ENCODE measurements around the gene KIAA0040.

Gene KIAA0040

DNA sequence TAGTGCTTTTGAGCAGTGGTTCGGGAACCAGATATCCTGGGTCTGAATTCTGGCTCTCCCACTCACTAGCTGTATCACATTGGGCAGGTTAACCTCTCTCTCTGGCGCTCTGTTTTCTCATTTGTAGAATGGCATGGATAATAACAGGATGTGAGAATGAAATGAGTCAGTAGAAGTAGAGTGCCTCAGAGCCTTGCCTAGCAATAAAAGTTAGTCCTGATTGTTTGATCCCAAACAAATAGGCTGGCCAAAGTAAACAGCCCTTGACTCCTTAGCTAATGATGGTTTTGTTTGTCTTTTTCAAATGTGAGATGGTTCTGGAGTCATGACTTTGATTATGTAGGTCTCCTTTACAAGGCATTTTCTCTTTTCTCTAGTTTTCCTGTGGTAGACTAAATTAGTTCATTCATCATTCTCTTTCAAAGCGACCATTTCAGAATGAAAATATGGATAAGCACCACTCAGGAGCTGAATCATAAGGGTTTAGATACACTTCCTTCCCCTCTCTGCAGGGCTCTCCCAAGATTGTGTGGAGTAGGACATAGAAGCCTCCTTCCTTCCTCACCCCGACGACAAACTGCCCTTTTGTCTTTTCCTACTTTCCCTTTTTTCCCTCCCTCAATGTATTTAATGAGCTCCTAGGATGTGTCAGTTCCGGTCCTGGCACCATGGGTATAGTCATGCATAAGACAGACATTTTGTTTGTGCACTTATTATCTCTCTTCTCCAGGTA, 23.1 kb downstream of the KIAA0040 start:
- no peak for DNase-seq

DNA sequence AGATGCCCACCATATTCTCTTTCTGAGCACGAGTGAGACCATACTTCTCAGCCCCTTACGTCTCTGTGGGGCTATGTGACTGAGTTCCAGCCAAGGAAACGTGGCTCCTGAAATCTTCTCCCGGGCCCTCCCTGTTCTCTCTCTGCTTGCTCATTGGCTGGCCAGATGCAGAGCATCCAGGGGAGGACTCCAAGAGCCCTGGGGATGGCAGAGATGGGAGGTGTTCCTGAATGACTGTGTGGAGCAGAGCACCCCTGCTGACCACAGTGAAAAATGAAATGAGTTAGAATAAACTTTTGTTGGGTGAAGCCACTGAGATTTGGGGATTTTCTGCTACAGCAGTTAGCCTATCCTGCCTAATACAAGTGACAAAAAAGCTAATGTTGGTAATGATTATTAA, 23.8 kb downstream of the KIAA0040 start:
- no peak for DNase-seq

DNA sequence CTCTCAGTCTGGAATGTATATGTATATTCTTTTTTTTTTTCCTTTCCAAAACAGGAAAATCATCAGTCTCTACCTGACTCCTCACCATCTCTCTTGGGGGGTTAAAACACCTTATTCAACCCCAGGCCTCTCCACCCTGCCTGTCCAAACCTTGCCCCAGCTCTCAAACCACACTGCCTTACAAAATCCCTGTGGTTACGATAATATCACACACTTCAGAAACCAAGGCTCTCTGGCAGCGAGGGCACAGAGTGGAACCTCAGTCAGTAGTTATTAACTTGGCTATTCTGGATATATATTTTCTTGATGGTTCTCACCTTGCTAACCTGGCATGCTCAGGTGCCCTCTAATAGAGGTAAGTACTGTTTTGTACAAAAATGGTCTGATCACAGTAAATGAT, 24.7 kb downstream of the KIAA0040 start:
- no peak for DNase-seq

DNA sequence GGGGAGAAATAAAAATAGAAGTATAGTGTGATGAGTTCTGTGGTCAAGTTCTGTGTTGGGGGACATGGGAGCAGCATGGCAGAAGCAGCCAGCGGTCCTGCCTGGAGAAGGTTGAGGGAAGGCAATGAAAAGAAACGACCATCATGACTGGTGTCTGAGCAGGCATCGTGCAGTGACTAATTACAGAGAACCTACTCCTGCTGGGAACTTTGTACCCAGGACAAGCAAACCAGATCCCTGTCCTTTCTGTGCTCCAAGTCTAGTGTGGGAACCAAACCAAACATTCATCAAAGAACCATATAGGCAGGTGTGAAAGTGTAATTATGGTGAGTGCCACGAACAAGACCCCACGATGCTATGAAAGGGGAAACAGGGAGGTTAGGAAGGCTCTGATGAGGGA, 25.8 kb downstream of the KIAA0040 start:
- no peak for DNase-seq

DNA sequence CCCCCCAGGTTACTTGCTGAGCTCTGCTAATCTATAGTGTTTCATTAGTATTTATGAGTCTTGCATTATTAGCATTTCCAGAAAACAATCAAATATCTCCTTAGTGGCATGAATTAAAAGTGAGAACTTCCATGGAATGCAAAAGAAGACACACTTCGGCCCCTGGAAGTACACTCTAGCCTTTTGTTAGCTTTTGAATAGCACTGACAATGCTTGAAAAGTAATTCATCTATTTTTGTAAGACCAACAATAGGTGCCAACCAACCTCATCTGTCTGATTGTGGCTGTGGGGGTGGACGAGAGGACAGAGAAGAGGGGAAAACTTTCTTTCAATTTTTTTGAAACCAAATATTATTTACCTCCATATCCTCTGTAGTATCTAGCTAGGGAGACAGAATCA, 27.8 kb downstream of the KIAA0040 start:
- DNase-seq, result no peak

DNA sequence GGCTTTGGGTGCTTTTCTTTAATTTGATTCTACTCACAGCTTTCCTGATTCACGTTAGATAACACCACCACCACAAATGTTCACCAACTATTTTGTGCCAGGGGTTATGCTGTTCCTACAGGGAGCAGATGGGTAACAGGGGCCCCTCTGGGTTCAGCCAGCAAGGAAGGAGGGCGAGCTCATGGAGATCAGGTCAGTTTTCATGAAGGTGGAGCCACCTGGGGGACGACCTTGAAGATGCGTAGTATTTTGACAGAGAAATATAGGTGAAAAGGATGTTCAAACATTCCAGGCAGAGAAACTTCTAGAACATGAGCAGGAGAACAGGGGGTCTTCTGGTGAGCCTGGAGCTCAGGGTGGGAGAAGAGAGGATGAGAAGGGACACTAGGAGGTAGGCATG, 28.9 kb downstream of the KIAA0040 start:
- DNase-seq, result no peak

DNA sequence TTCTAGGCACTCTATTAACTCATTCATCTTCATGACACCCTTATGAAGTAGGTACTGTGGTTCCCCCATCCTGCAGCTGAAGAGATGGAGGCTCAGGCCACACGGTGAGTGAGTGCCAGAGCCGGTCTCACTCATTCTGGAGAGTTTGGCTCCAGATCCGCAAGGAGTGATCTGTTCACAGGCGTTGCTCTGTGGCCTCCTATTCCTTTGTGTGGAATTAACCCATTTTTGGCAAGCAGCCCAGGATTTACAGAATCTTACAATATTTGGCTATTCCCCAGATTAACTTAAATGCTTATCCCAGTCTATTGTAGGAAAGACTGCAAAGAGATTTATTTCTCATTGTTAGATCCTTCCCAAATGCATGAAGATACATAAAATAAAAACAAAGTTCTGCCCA, 29.6 kb downstream of the KIAA0040 start:
- no peak for DNase-seq

DNA sequence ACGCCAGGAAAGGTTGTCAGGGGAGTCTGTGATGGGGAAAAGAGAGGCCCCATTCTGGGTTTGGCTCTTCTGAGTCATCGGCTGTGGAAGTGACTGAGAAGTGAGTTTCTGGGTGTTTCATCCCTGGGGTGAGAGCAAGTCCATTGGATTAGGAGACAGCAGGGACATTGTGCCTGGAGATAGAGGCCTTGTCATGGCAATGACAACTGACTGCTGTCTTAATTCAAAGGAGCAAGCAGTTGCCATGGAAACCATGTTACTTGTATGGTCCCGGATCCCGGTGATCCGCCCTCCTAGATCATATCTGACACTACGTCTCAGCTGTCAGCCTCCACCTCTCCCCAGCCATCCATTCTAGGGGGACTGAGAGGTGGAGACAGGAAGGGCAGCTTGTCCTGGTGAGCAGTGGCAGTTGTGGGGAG, 34.4 kb downstream of the KIAA0040 start:
- no peak for DNase-seq

DNA sequence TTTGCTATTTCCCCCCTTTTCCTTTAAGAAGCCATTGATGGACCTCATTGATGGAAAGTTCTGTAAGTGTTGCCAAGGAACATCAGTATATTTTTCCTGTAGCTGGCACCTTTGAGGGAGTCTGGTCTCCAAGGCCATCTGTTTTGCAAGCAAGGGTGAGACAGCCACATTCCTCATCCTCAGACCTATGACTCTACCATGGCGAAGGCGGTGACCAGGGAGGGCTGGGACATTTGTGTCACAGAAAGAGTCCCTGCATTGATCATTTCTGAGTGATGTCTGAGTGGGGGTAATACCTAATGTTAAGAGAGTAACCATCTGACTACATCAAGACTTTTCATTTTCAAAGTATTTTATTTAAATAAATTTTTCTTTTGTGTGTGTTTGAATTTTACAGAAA, 35.4 kb downstream of the KIAA0040 start:
- no peak for DNase-seq

DNA sequence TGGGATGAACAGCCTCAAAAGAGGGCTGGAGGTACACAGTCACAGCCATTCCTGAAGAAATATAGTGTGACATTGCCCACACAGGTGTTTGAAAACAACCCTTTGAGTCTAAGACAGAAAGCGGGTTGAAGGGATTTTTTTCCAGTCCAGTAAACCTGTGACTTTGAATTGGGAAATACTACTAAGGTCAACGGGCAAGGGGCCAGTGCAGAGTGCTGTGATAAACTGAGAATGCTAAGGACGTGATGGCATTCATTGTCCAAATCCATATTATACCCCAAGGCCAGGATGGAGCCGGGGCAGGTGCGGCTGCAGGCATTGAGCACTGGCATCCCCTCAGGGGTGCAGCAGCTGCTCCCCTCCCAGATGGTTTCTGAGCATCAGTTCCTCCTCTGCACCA, 36.6 kb downstream of the KIAA0040 start:
- DNase-seq, result no peak

DNA sequence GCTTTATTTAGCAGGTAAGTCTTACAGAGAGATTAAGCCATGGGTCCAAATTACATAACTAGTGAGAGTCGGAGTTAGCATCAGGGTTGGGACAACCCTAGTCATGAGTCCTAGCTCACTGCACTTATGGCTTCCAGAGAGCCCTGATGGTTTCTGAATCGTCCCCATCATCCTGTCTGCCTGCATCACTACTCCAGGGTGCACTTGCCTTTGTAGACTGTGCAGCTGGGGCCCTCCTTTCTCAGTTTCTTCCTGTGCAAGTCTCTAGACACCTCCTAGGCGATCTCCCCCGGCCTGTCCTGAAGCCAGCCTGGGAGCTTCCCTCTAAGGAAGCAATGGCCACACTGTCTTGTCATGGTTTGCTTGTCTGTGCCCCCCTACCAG, 37.1 kb downstream of the KIAA0040 start:
- DNase-seq, result no peak

DNA sequence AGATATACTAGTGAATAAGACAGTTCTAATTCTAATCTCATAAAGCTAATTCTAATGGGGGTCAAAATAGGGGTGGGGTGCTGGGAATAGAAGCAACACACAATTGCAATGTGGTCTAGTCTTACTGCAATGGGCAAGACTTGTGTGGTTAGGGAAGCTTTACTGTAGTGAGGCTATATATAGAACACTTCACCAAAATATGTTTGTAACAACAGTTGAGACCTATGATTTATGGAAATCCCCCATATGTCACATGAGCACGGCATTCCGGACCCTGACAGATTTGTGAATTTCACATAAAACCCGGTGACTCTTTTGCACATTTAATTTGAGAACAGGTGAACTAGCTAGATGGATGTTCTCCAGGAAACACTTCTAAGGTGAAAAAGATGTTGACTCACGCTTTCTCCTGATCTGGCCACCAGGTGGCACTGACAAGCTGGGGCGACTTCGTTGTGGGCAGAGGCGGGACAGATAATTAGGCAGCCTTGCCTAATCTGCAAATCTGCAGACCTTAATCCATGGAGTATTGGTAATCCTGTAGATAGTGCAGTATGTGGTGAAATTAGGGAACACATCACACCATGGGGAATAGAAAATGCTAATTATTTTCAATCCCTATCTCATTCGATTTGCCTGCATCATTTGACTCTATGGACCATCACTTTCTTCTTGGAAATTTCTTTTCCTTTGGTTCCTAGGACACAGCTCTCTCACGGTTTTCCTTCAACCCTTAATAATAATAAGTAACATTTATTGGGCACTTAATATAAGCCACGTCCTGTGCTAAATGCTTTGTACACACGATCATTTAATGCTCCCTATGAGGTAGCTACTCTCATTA, 37.7 kb downstream of the KIAA0040 start:
- no peak for DNase-seq

DNA sequence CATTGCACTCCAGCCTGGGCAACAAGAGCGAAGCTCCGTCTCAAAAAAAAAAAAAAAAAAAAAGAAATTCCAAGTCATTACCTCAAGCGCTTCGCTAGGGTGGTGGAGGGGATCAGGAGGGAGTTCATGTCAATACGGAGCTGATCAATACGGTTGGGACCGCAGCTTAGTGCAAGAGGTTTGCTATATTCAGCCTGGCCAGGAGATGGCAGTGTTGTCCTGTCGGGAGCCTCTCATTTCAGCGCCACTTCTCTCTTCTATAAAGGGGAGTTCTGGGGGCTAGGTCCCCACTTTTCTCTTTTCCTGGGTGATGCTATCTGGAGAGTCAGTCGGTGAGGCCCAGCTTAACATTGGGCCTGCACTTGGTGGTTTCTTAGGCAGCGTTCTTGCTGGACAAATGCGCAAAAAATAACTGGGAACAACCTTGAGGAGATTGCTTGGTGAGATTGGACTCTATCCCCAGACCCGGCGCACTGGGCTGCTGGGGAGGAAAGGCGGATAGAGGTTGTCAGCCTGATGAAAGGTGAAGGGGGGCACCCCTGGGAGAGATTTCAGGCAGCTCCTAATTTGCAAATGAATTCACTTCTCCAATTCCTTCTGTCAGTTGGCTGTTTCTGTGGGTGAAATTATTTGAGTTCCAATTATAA, 40.4 kb downstream of the KIAA0040 start:
- no peak for DNase-seq

DNA sequence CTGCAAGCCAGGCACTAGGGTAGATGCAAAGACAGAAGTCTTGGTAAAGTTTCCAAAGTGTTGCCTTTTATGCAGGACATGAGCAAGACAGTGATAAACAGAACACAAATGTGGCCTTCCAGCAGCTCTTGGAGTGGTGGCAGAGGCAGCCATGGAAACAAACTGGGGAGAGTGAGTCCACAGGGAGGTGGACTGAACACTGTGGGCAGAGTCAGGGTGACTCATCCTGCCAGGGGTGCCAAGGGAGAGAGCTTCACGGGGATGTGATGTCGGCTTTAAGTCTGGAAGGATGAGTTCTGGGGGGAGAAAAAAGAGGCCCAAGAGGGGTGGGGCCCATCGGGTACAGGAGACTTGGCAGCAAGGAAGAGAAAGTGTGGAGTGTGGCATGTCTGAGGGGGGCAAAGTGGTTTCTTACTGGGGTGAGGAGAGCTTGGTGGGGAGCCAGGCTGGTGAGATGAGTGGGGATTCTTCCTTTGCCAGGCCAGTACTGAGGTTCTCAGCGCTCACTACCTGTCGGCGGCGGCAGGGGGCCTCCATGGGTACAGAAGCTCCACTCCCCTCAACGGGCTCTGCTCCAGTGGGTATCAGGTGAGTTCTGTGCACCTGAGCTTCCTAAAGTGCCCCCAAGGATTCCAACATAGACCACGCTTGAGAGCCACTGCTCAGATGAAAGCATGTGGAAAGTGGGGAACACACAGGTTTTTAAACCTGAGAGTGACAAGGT, 41.8 kb downstream of the KIAA0040 start:
- DNase-seq, result no peak

DNA sequence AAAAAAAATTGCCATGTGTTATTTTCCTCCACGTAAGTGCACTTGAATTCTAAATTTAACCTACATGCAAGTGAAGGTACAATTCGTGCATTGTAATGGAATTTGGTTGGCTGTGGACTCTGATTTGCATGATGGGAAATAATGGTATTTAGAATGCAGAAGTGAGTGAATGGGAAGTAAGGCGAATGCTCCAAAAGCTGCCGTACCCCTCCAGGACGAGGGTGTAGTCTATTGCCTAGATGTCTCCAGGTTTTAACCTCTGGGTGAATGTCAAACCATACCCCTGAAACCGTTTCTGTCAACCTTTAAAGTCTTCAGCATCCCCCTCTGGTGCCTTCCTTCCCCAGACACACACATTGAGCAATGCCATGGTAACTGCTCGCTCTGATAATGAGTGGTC, 44.5 kb downstream of the KIAA0040 start:
- no peak for DNase-seq

DNA sequence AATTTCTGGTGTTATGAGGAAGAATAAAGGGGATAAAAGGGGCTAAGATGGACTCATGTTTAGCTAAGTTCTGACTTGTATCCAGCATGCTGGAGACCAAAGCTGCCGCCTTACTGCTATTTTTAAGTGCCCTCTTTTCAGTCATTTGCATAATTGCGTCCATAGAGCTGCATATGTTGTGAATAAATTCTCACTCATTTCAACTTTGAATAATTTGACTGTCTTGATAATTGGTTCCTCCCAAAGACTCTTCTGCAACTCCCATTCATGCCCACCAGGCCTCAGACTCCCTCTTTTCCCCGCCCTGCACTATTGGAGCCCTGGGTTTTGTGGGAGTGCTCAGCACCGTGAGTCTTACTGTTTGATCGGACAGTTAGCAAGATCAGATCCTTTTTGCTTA, 45.0 kb downstream of the KIAA0040 start:
- DNase-seq, result no peak

DNA sequence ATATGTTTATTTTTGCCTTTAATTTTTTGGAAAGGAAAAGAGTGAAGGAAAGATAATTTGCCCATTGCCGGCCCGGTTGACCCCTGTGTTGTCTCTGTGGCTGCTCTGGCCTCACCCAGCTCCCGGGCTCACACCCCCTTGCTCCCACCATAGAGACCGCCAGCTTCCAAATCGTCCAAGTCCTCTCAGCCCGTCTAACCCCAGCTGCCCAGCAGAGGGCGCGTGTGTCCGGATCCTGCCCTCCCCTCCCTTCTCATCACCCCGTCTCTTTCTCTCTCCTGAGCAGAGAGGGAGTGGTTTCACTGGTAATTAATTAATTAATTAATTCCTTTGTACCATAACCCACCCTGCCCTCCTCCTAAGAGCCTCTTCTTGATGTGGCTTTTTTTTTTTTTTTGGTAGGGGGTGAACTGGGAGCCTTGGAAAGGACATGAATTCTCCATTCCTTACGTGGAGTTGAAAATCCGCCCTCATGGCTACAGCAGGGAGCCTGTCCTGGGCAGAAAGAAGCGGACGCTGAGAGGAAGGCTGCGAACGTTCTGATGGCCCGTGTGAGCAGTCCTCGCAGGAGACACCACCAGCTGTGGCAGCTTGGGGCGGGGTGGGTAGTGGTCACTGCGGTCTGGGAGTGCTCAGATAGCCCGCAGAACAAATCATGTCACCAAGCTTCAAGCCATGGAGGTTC, 45.9 kb downstream of the KIAA0040 start:
- no peak for DNase-seq

DNA sequence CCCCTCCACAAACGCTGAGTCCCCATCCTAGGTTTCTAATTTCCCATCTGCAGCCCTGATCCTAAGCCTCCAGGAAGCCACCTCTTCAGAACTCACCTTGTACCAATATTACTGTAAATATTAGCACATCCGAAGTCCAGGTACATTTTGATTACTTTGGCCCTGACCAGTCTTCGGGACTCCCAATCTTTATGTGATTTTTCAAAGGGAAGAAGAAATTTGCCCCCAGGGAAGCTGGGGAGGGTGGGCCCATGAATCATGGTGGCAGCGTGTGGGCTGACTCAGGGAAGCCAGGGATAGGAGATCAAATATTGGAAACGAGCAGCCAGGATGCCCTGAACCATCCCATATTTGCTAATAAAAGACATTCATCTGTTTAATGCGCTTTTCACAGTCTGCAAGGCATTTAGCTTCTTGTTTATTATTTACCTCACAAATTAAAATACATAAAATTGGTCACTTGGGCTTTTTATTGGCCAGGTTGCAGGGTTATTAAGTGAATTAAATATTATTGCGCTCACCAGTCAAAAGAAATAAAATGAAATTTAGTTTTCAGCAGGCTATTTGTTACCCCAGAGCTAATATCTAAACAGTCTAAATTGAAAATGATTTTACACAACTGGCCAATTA, 46.6 kb downstream of the KIAA0040 start:
- no peak for DNase-seq

DNA sequence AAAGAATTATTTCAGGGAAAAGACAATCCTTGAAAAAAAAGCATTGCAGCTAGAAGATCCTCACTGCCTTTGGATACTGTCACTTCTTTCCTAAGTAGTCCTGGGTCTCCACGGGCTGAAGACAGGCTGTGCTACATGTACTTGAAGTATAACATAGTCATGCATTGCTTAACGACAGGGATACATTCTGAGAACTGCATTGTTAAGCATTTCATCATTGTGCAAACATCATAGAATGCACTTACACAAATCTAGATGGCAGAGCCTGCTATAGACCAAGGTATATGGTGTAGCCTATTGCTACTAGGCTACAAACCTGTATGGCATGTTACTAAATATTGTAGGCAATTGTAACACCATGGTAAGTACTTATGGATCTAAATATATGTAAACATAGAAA, 54.0 kb downstream of the KIAA0040 start:
- DNase-seq, result no peak

DNA sequence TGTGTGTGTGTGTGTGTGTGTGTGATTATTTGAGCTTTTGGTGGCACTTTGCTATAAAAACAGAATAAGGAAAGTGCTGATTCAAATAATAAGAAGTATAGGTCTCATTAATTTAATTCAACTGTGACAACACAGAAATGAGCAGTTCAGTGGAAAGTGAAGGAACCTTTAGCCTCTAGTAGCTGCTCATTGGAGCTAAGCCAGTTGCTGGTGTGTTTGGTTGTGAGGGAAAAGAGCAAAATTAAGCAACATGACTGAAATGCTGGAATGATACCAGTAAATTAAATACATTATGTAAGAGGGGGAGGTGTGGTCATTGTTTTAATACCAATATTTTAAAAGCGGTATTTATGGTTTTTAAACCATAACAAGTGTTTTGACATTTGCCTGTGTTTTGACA, 55.2 kb downstream of the KIAA0040 start:
- no peak for DNase-seq

DNA sequence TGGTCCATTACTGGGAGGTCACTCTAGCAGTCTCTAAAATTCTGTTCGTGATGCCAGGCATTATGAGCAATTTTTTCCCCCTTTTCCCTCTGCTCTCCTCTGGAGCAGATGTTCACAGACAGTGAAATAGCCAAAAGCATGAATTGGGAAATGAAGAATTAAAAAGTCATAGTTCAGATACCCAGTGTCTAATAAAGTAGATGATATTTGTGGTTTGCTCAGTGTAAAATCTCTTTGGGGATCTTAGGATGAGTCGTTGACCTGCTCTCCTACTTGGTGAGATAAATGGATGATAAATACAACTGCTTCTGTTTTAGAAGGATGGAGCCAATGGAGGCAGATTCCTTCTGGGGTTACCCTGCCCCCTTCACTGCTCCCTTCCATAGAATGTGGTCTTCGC, 56.3 kb downstream of the KIAA0040 start:
- DNase-seq, result no peak

DNA sequence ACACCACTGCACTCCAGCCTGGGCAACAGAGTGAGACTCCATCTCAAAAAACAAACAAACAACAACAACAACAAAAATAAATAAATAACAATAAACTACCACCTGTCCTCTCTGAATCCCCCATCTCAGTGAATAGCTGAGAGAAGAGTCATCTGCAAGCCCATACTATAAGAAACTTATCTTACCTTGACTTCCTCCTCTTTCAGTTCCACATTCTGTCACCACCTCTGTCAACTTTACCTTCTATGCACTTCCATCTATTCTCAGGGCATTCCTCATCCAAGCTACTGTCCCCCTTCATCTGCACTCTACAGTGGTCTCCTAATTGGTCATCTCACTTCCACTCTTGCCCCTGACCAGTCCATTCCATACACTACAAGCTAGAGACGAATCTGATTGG, 58.1 kb downstream of the KIAA0040 start:
- no peak for DNase-seq

Data from NCI-H1417 treated with DMSO at 0.1 percent for 48 hours (cell line).